DMS79 treated with DMSO at 0.1 percent for 48 hours (cell line): ENCODE results near the gene KRTAP10-6.
A peak's percentile ranks its signal among the peaks of the same experiment; 100 is the strongest.
"Not testable (repeated sequence)": the region's sequence is repeated elsewhere in the genome, so short reads cannot be mapped to it uniquely, and the experiment has no call there.

Source experiments
- DNase-seq: peaks from one replicate; lab custom pipeline; 2025; lab: John Stamatoyannopoulos, UW

Gene KRTAP10-6

GRCh38 chr21:44599264-44600029 is 7.1 kb upstream of the KRTAP10-6 start:
- DNase-seq, result no peak

GRCh38 chr21:44598061-44598460 is 5.8 kb upstream of the KRTAP10-6 start:
- DNase-seq, result no peak

GRCh38 chr21:44596068-44596725 is 3.9 kb upstream of the KRTAP10-6 start:
- DNase-seq, result no peak

GRCh38 chr21:44595524-44595923 is 3.2 kb upstream of the KRTAP10-6 start:
- DNase-seq, result no peak

GRCh38 chr21:44594406-44594916 is 2.2 kb upstream of the KRTAP10-6 start:
- no peak for DNase-seq

- peak; percentile 71 for DNase-seq
These were observed 1.5 kb upstream of the KRTAP10-6 start for GRCh38 chr21:44593598-44594405.

GRCh38 chr21:44591801-44592130 is 539 bp downstream of the KRTAP10-6 start:
- not testable (repeated sequence) for DNase-seq

GRCh38 chr21:44590897-44591800 is 1.2 kb downstream of the KRTAP10-6 start:
- not testable (repeated sequence) for DNase-seq

- no peak for DNase-seq
These were observed 2.0 kb downstream of the KRTAP10-6 start for GRCh38 chr21:44590311-44590721.

- no peak for DNase-seq
These were observed 2.6 kb downstream of the KRTAP10-6 start for GRCh38 chr21:44589586-44590305.

GRCh38 chr21:44589094-44589493 is 3.2 kb downstream of the KRTAP10-6 start:
- no peak for DNase-seq

GRCh38 chr21:44585892-44586291 is 6.4 kb downstream of the KRTAP10-6 start:
- no peak for DNase-seq

GRCh38 chr21:44583800-44584147 is 8.5 kb downstream of the KRTAP10-6 start:
- no peak for DNase-seq

- DNase-seq, result no peak
These were observed 9.1 kb downstream of the KRTAP10-6 start for GRCh38 chr21:44583089-44583799.

GRCh38 chr21:44582055-44582454 is 10.2 kb downstream of the KRTAP10-6 start:
- DNase-seq, result no peak

- DNase-seq, result no peak
These were observed 11.1 kb downstream of the KRTAP10-6 start for GRCh38 chr21:44581158-44581557.

GRCh38 chr21:44580231-44580821 is 12.0 kb downstream of the KRTAP10-6 start, which contains the start of gene KRTAP10-5:
KRTAP10-5 (minus strand) TSS chr21:44580604; CDS start chr21:44580578, 26 bp downstream.
- not testable (repeated sequence) for DNase-seq

GRCh38 chr21:44579833-44580144 is 12.5 kb downstream of the KRTAP10-6 start:
- DNase-seq, result no peak

- DNase-seq, result no peak
These were observed 13.1 kb downstream of the KRTAP10-6 start for GRCh38 chr21:44579056-44579832.
